Measurements from ENCODE around the gene FAM171A2.
"Not testable (repeated sequence)": the region's sequence is repeated elsewhere in the genome, so short reads cannot be mapped to it uniquely, and the experiment has no call there.

FAM171A2 gene

DNA sequence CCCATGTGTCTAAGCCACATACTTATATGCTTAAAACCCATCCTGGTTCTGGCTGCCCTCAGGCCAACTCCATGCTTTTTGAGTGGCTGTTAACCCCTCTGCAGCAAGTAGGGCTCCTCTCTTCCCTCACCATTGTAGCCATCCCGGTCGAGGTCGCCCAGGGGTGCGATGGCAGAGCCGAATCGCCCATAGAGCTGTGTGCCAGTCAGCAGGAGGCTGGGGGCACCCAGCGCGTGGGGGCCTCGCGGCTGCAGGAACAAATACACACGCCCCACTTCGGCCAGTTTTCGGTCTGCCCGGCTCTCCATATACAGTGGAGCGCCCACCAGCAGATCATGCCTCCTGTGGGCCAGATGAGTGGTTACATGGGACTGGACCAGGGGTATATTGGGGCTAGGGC, 19.7 kb upstream of the FAM171A2 start:
- DNase-seq: no peak

GRCh38 chr17:44382917-44383316, 19.3 kb upstream of the FAM171A2 start:
- DNase-seq: no peak

- no peak for DNase-seq
Measured at GRCh38 chr17:44381810-44382305, 18.2 kb upstream of the FAM171A2 start.

- DNase-seq: no peak
Measured at GRCh38 chr17:44380767-44381166, 17.1 kb upstream of the FAM171A2 start.

GRCh38 chr17:44379887-44380286, 16.2 kb upstream of the FAM171A2 start:
- no peak for DNase-seq

GRCh38 chr17:44378171-44378705, 14.6 kb upstream of the FAM171A2 start:
- DNase-seq: no peak

DNA sequence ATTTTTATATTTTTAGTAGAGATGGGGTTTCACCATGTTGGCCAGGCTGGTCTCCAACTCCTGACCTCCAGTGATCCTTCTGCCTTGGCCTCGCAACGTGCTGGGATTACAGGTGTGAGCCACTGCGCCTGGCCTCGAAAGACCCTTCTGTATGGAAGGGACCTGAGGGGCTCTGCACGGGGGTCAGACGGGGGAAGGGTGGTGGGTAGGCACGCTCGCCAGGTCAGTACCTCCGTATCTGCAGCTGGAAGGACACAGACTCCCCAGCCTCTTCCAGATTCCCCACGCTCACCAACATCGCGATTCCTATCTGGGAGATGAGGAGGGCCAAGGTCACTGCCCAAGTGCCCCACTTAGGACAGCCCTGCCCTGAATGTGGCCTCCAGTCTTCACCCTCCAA, 13.1 kb upstream of the FAM171A2 start:
- DNase-seq: no peak

GRCh38 chr17:44376124-44376523, 12.5 kb upstream of the FAM171A2 start:
- no peak for DNase-seq

DNA sequence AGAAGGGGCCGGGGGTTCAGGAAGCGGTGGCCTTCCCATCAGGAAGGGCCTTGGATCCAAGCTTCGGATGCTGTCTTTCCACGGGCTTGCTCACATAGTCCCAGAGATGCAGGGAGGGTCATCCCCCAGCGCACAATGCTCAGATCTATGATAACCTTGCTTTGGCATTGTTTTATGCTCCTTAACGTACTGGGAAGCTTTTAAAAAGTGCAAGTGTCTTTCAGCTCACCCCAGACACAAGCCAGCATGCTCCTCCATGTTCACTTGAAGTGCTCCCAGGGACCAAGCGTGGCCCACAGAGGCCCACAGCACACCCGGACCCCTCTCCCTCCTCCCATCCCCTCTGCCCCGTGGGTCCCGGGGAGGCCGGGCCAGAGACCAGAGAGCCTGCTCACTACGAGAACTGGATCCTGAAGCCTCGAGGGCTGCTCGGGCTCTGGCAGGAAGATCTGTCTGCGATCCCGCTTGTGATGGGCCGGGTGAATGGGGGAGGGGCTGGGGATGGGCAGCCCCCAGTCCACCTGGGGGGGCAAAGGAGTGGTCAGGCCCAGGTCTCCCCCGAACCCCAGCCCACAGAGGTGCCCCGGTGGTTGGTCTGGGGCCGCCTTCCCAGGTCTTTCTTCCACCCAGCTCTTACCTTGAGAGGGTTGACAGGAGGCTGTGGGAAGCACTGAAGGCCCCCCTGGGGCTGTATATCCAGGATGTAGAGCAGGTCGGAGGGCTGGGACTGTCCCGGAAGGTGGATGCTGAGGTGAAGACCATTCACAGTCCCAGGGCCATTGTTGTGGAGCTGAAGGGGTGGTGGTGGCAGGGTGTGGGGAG, 11.8 kb upstream of the FAM171A2 start:
- no peak for DNase-seq

DNA sequence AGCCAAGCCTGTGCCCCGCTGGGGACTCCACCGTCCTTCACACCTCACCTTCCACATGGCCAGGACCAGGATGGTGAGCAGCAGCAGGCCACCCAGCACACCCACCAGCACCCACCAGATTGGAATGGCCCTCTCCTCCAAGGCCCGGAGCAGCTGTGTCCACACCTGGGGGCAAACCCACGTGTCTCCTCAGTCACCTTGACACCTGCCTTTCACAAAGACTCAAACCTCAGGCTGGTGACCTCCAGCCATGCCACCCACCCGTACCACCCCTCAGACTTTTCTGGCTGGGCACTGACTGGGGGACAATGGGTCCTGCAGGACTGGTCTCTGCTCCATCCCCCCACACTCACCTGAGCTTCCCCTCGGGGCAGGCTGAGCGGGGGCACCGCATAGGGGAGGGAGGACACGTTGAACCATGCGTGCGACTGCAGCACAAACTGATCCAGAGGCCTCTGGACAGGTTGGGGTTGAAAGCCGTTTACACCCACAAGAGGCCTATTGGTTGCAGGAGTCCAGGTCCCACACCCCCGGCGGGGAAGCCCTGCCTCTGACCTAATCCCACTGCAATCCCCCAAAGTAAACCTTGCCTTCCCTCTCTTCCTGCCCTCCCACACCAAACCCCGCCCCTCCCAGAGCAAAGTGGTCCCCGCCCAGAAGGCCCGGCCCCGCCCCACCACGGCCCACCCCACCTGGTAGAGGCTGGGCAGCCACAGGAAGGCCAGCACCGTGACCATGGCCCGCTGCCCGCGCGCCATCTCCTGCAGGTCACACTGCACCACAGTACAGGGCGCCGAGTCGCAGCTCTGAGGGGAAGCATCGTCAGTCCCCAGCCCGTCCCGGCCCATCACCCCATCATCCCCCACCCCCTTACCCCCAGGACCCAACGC, 10.9 kb upstream of the FAM171A2 start:
- no peak for DNase-seq

DNA sequence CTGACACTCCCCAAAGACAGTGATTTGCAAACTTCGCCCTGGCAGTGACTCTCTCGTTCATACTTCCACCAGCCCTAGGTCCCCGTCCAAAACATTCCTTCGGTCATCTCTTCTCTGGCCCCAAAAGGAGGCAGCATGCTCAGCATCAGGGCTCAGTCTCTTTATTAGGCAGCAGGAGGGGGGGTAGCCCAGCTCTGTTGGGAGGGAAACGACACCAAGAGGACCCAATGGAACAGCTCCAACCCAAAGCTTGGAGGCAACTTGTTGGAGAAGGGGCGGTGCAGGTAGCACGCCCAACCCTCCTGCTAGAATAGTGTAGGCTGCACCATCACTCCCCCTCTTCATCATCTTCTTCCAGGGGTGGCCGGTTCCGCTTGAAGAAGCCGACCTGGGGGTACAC, 8.4 kb upstream of the FAM171A2 start:
- no peak for DNase-seq

DNA sequence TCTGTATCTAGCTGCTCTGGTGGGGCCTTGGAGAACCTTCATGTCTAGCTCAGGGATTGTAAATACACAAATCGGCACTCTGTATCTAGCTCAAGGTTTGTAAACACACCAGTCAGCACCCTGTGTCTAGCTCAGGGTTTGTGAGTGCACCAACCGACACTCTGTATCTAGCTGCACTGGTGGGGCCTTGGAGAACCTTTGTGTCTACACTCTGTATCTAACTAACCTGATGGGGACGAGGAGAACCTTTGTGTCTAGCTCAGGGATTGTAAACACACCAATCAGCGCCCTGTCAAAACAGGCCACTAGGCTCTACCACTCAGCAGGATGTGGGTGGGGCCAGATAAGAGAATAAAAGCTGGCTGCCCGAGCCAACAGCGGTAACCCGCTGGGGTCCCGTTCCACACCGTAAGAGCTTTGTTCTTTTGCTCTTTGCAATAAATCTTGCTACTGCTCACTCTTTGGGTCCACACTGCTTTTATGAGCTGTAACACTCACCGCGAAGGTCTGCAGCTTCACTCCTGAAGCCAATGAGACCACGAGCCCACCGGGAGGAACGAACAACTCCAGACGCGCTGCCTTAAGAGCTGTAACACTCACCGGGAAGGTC, 5.9 kb upstream of the FAM171A2 start:
- not testable (repeated sequence) for DNase-seq

GRCh38 chr17:44368391-44369243, 5.0 kb upstream of the FAM171A2 start:
- DNase-seq: not testable (repeated sequence)

DNA sequence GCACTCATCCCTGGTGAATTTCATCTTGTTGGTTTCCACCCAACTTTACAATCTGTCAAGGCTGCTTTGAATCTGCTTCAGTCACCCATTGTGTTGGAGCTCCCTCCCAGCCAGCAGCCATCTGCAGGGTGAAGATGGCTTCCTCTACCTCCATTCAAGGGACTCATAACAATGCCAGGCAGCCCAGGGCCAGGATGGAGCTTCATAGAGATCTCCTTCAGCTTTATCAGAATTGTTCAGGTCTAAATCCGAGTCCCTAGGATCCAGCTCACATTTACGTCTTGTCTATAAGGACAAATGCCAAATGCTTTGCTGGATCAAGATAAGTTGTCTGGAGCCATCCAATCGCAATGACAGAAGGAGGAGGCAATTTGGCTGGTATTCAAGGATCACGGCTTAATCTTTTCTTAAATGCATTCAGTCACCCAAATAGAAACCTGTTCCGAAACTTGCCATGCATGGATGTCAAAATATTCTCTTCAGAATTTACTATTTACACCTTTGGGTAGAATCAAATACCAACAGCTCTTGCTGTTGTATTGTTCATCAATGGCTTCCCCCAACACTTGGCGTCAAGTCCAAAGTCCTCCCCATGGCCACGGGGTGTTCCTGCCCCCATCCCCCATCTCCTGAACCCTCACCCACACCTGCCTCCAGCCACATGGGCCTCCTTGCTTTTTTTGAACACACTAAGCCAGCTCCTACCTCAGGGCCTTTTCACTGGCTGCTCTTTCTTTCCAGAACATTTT, 3.8 kb upstream of the FAM171A2 start:
- no peak for DNase-seq

DNA sequence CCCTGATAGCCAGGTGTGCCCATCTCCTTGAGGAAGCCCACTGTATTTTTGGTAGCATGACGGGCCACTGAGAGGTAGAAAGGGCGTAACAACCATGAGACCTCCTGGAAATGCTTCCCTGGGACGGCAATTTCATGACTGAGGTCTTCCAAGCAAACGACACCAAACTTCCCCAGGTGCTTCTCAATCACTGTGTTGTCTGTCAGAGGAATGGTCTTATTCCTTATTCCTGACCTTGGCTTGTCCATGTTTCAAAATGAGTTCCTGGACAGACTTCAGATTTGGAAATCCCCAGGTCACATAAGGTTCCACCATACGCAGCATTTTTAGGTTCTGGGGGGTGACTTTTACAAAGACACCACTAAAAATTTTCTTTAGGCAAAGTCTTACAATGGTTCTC, 1.4 kb upstream of the FAM171A2 start:
- DNase-seq: not testable (repeated sequence)

DNA sequence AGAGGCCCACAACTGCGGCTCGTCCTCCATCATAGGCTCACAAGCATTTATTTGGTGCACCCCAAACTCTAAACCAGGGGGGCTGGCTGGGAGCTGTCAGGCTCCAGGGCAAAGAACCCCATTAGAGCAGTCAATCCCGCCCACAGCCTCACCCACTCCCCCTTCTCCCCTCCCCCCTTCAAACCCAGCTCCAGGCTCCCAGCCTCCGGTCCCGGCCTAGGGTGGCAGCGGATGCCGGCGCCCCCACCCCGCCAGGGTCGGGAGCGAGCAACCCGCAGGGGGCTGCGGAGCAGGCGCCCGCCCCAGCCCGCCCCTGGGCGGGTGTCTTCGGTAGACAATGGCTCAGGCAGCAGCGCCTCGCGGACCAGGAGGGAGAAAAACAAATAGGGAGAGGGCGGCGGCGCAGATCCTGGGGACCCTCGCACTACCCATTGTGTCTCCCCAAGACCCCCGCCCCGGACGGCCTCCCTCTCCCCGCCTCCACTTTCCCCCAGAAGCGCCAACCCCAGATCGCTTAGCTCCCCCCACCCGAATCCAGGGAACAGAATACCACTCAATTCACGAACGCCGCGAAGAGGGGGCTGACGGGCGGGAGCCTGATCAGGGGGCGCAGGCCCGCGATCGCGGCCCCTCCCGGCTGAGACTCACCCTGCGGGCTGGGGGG, 572 bp downstream of the FAM171A2 start:
- DNase-seq: no peak

DNA sequence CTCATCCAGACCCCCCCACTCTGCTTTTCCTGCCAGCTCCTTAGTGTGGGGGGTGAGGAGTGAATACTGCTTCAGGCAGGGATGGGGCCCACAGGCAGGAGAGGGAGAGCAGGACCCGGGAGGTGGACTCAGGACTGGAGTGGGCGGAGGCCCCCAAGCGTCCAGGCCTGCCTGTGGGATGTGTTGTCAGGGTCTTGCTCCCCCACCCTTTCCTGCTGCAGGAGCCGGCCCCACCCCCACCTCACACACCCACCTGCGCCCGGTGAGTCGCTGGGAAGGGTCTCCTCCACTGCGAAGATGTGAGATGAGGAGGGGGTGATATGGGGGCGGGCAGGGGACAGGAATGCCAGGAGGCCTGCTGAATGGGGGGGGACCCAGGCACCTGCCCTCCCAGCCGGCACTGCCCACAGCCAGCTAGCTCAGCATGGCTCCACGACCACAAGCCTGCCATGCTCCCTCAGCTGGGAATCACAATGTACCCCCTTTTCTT, 1.1 kb downstream of the FAM171A2 start:
- no peak for DNase-seq

GRCh38 chr17:44361292-44362260, 2.1 kb downstream of the FAM171A2 start:
- DNase-seq: no peak

DNA sequence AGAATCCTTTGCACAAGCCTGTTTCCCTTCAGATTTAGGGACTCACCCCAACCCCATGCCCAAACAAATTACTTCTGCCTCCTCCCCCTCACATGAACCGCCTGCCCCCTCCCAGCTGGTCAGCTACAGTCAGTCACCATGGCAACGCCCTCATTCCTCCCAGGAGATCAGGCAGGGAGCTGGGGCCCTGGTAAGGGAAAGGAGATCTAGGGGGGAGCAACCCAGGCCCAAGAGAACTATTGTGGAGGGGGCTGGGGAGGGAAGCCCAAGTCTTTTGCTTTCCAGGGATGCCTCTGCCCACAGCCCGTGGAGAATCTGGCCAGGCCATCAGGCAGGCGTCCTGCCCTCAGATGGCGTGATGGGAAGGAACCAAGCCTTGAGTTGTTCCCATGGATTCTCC, 2.8 kb downstream of the FAM171A2 start:
- no peak for DNase-seq

All from bone marrow (tissue), 2 donors.